ENCODE measurements around the gene PLXNA1. TPM values are rescaled to one million over a fixed set of nuclear protein-coding genes. Genes with fewer than 3 reads are reported as not detected.

Gene PLXNA1
- total RNA-seq, 1 donor from 2014 or later, result 26.4 TPM

- Histone ChIP-seq H3K27ac (replicated peaks) (no peak overlapping the region), H3K4me3 (no peak overlapping the region), H3K36me3 (no peaks in the 10 kb centered on the region), H3K9me3 (replicated peaks) (no peaks in the 10 kb centered on the region), H3K27me3 (ENCODE audit: low read depth) (no peaks in the 10 kb centered on the region), H3K4me1 (peaks cover 32% of the 10 kb centered on the region)
- no peak for TF ChIP-seq CTCF (IDR thresholded peaks at IDR 0.05; ENCODE audit: borderline replicate concordance)
- intact Hi-C loops (cut with micrococcal nuclease), result no loop called here
- no peak for DNase-seq
Measured at GRCh38 chr3:126941721-126942270, 41.1 kb upstream of the PLXNA1 start.

DNA sequence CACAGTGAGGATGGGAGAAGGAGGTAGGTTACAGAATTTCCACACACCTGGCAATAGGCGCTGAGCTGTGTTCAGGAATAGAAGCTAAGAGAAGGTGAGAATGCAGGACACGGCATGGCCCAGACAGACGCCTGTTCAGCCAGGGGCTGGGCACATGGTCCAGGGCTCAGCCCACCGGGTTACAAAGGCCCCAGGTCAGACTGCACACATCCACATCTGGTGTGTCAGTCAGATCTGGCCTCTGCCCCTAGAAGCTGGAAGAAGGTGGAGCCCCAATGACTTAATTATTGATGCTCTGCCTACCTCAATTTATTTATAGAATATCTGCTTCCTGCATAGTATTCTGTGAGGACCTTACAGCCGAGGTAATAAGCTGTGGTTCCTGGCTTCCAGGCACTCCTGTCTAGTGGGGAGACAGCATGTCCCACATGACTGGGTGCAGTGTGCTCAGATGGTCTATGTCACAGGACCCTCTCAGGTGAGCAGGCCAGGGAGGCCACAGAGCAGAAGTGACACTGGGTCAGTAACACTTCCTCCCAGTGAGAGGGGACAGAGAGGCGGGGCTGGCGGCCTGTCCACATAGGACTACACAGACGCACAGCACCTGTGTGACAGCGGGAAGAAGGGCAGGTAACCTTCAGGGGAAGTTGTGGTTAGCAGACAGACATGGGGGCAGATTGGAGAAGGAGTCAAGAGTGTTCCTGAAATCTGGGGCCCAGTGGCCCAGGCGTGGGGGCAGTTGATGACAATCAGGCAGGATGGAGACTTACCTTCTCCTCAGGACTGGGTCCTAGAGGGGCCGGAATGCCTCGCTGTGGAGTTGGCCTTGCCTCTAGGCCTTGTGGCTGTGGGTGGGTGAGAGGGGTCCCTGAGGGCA, 38.6 kb upstream of the PLXNA1 start:
- no peak for DNase-seq
- H3K9me3 ChIP-seq (replicated peaks), result no peaks in the 10 kb centered on the region
- H3K36me3 ChIP-seq, result no peaks in the 10 kb centered on the region
- intact Hi-C loops (cut with micrococcal nuclease), result no loop called here
- peaks cover 17% of the 10 kb centered on the region for H3K4me1 ChIP-seq
- no peaks in the 10 kb centered on the region for H3K27me3 ChIP-seq (ENCODE audit: low read depth)
- H3K27ac ChIP-seq (replicated peaks), result no peak overlapping the region
- TF ChIP-seq CTCF (IDR thresholded peaks at IDR 0.05; ENCODE audit: borderline replicate concordance), result no peak
- H3K4me3 ChIP-seq, result no peak overlapping the region

DNA sequence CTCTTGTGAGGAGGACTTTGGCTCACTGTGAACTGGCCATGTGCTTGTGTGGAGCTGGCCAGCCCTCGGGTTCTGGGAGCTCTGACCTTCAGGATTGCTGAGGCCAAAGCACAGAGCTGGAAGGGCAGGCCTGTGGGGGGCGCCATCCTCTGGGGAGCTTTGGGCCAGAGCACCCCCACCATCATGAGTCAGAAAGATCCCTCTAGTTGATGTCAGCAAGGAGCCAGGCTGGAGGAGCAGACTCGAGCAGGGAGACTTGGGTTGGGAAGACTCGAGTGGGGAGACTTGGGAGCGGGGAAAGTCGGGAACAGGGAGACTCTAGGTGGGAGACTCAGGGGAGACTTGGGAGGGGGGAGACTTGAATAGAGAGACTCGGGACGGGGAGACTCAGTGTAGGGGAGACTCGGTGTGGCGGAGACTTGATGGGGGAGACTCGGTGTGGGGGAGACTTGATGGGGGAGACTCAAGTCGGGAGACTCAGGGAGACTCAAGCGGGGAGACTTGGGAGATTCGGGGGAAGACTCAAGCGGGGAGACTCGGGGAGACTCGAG, 37.7 kb upstream of the PLXNA1 start:
- no peak for DNase-seq
- no peak overlapping the region for H3K4me3 ChIP-seq

DNA sequence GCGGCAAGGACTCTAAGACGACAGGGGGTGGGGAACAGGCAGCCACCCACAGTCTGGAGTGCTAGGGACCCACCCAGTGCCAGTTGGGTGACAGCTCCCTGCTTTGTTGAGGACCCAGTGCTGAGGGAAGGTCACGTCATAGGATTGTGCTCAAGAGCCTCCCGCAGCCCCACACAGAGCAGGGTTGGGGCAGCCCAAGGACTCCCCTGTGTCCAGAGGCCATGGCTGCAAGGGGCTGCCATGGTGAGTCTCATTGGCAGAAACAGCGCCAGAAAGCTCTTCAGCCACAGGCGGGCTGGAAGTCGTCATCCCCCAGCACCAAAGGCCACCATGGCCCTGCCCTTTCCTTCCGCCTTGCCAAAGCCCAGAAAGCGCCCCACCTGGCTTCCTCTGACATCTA, 37.0 kb upstream of the PLXNA1 start:
- Histone ChIP-seq H3K9me3 (replicated peaks) (no peaks in the 10 kb centered on the region), H3K27me3 (ENCODE audit: low read depth) (no peaks in the 10 kb centered on the region), H3K4me1 (peaks cover 14% of the 10 kb centered on the region), H3K36me3 (no peaks in the 10 kb centered on the region), H3K4me3 (no peak overlapping the region), H3K27ac (replicated peaks) (no peak overlapping the region)
- intact Hi-C loops (cut with micrococcal nuclease), result no loop called here
- TF ChIP-seq CTCF (IDR thresholded peaks at IDR 0.05; ENCODE audit: borderline replicate concordance), result no peak
- DNase-seq, result no peak

More for the DNA sequence above, 37.7 kb upstream of the PLXNA1 start:
- TF ChIP-seq CTCF (IDR thresholded peaks at IDR 0.05; ENCODE audit: borderline replicate concordance), result no peak
- Histone ChIP-seq H3K4me1 (peaks cover 14% of the 10 kb centered on the region), H3K36me3 (no peaks in the 10 kb centered on the region), H3K9me3 (replicated peaks) (no peaks in the 10 kb centered on the region), H3K27ac (replicated peaks) (no peak overlapping the region), H3K27me3 (ENCODE audit: low read depth) (no peaks in the 10 kb centered on the region)
- intact Hi-C loops (cut with micrococcal nuclease), result no loop called here

DNA sequence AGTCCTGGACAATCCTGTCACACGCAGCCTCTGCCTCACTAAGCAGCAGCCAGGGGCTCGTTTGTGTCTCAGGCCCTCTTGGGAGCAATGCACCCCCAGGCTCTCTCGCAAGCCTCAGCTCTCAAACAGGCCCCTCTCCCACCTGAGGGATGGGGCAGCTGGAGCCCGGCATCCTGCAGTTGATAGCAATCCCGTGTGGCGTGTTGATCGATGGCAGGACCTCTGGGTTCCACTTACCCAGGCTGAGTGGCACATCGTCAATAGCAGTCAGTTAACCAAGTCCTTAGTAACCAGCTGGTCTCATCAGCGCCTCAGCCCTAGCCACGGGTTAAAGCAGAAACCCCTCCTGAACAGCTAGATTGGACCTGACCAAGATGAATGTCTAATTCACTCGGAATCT, 36.5 kb upstream of the PLXNA1 start:
- Histone ChIP-seq H3K27me3 (ENCODE audit: low read depth) (no peaks in the 10 kb centered on the region), H3K27ac (replicated peaks) (no peak overlapping the region), H3K4me3 (no peak overlapping the region), H3K9me3 (replicated peaks) (no peaks in the 10 kb centered on the region), H3K4me1 (peaks cover 14% of the 10 kb centered on the region), H3K36me3 (no peaks in the 10 kb centered on the region)
- intact Hi-C loops (cut with micrococcal nuclease), result no loop called here
- no peak for DNase-seq
- no peak for TF ChIP-seq CTCF (IDR thresholded peaks at IDR 0.05; ENCODE audit: borderline replicate concordance)
